Keratinocyte (primary cell): ENCODE data around the gene MPZL2. TPM values are rescaled to one million over a fixed set of nuclear protein-coding genes. Genes with fewer than 3 reads are reported as not detected.

Source experiments
- DNase-seq: peaks from one replicate; pipeline ENCODE4 v3.0.0-alpha.2; 2011; ENCODE audit warnings: low read depth, missing footprints, low spot score
- FAIRE-seq: peaks from 2 replicates; lab custom pipeline; 2011; peaks lifted over from hg19 to GRCh38; lab: Jason Lieb, UNC
- H2AFZ ChIP-seq: 2 replicates; pipeline ENCODE4 v1.6.0; 2012; ENCODE audit warnings: low read length, control low read depth, inconsistent platforms; ENCODE audit not compliant: control insufficient read depth
- H3K27ac ChIP-seq: 2 replicates; pipeline ENCODE4 v1.5.1; 2011; ENCODE audit warnings: low read length; ENCODE audit not compliant: control insufficient read depth, insufficient read depth
- H3K27me3 ChIP-seq: 3 replicates; pipeline ENCODE4 v1.6.0; 2011; ENCODE audit warnings: low read length; ENCODE audit not compliant: control insufficient read depth, insufficient read depth; ENCODE audit errors: extremely low read depth
- H3K36me3 ChIP-seq, 2 experiments: 2 replicates in 1 of 2; 3 replicates in 1 of 2; pipeline ENCODE4 v1.5.1; 2011; ENCODE audit warnings: low read length in 2 of 2, mild to moderate bottlenecking in 1 of 2; ENCODE audit not compliant: control insufficient read depth in 2 of 2, insufficient read depth in 2 of 2; ENCODE audit errors: extremely low read depth in 1 of 2
- H3K4me1 ChIP-seq: 3 replicates; pipeline ENCODE4 v1.5.1; 2011; ENCODE audit warnings: low read length; ENCODE audit not compliant: control insufficient read depth, insufficient read depth; ENCODE audit errors: extremely low read depth
- H3K4me2 ChIP-seq: 3 replicates; pipeline ENCODE4 v1.6.0; 2011; ENCODE audit warnings: low read depth, low read length; ENCODE audit not compliant: control insufficient read depth, insufficient read depth; ENCODE audit errors: extremely low read depth
- H3K4me3 ChIP-seq, 3 experiments: fragments of 200-600 bp in 1 of 3; sonication (generic) in 1 of 3; 2 replicates in 2 of 3; 3 replicates in 1 of 3; pipeline ENCODE4 v1.5.1; 2011 to 2016; ENCODE audit warnings: low read length in 3 of 3, mild to moderate bottlenecking in 3 of 3, control low read depth in 2 of 3, inconsistent platforms in 1 of 3, low read depth in 1 of 3, mixed read lengths in 1 of 3, mixed run types in 1 of 3, moderate library complexity in 1 of 3; ENCODE audit not compliant: control insufficient read depth in 2 of 3, insufficient read depth in 2 of 3; ENCODE audit errors: extremely low read depth in 1 of 3
- H3K79me2 ChIP-seq: 2 replicates; pipeline ENCODE4 v1.6.0; 2012; ENCODE audit warnings: low read length; ENCODE audit not compliant: control insufficient read depth, insufficient read depth
- H3K9ac ChIP-seq: 3 replicates; pipeline ENCODE4 v1.6.0; 2011; ENCODE audit warnings: low read length; ENCODE audit not compliant: control insufficient read depth, insufficient read depth; ENCODE audit errors: extremely low read depth
- H3K9me1 ChIP-seq: 3 replicates; pipeline ENCODE4 v1.6.0; 2011; ENCODE audit warnings: low read length; ENCODE audit not compliant: control insufficient read depth, insufficient read depth; ENCODE audit errors: extremely low read depth
- H3K9me3 ChIP-seq: 2 replicates; pipeline ENCODE4 v1.5.1; 2012; ENCODE audit warnings: low read depth, low read length; ENCODE audit not compliant: control insufficient read depth
- H4K20me1 ChIP-seq: 3 replicates; pipeline ENCODE4 v1.6.0; 2011; ENCODE audit warnings: low read length; ENCODE audit not compliant: control insufficient read depth, insufficient read depth; ENCODE audit errors: extremely low read depth
- EZH2 ChIP-seq: IDR thresholded peaks from one replicate; pipeline ENCODE4 v1.6.1; 2012; ENCODE audit warnings: inconsistent platforms, mild to moderate bottlenecking, low read length, moderate library complexity
- dilution Hi-C: fragments of 300-500 bp; cut with MboI; formaldehyde crosslinking; loops from one replicate; pipeline ENCODE4 v1.7.0; 2020; ENCODE audit warnings: low sequenced_read_pairs; ENCODE audit not compliant: extremely low pct_ligation_motif_present
- polyA plus RNA-seq, 5 experiments: library from polyadenylated mRNA; depleted of rRNA in 3 of 5; stranded (reverse) in 3 of 5; stranded (forward) in 1 of 5; unstranded in 1 of 5; fragments of >200 nt; gene quantifications; 1 replicate in 1 of 5; 2 replicates in 3 of 5; 3 replicates in 1 of 5; pipeline versions ENCODE4 v1.2.1 to v1.2.3, GENCODE V29; 2011 to 2012; ENCODE audit warnings: missing spikeins in 2 of 5, low read depth in 1 of 5, low replicate concordance in 1 of 5
- TF ChIP-seq, protein P1 (sequence below), 3 experiments: IDR thresholded peaks in 1 of 3; conservative IDR thresholded peaks in 1 of 3; optimal IDR thresholded peaks in 1 of 3; 2 replicates in 2 of 3; 3 replicates in 1 of 3; pipeline versions ENCODE3 to v1.5.1; 2011; ENCODE audit warnings: low read length in 3 of 3, mild to moderate bottlenecking in 3 of 3, moderate library complexity in 2 of 3, control low read depth in 1 of 3, inconsistent platforms in 1 of 3; ENCODE audit not compliant: insufficient read depth in 2 of 3; ENCODE audit errors: extremely low read depth in 1 of 3

MPZL2 gene
- polyA plus RNA-seq, 1 donor (not counting 4 experiments of a cell fraction or from before 2014, with no cell fraction given) = 225 TPM

GRCh38 chr11:118213201-118213600 is 50.9 kb downstream of the MPZL2 start:
- Histone ChIP-seq H3K4me3 (no peak overlapping the region), H2AFZ (no peak overlapping the region), H3K27ac (no peak overlapping the region), H3K9me3 (no peaks in the 10 kb centered on the region), H3K36me3 (no peaks in the 10 kb centered on the region), H3K9me1 (no peaks in the 10 kb centered on the region), H3K27me3 (peaks cover 7% of the 10 kb centered on the region), H3K4me1 (peaks cover 4% of the 10 kb centered on the region), H4K20me1 (no peaks in the 10 kb centered on the region), H3K9ac (no peak overlapping the region), H3K4me2 (no peak overlapping the region), H3K79me2 (no peaks in the 10 kb centered on the region)
- no peak for TF ChIP-seq EZH2
- TF ChIP-seq, protein P1, sequence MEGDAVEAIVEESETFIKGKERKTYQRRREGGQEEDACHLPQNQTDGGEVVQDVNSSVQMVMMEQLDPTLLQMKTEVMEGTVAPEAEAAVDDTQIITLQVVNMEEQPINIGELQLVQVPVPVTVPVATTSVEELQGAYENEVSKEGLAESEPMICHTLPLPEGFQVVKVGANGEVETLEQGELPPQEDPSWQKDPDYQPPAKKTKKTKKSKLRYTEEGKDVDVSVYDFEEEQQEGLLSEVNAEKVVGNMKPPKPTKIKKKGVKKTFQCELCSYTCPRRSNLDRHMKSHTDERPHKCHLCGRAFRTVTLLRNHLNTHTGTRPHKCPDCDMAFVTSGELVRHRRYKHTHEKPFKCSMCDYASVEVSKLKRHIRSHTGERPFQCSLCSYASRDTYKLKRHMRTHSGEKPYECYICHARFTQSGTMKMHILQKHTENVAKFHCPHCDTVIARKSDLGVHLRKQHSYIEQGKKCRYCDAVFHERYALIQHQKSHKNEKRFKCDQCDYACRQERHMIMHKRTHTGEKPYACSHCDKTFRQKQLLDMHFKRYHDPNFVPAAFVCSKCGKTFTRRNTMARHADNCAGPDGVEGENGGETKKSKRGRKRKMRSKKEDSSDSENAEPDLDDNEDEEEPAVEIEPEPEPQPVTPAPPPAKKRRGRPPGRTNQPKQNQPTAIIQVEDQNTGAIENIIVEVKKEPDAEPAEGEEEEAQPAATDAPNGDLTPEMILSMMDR (optimal IDR thresholded peaks at IDR 0.05 in 1 of 3, IDR thresholded peaks at IDR 0.05 in 1 of 3, conservative IDR thresholded peaks at IDR 0.05 in 1 of 3; ENCODE audit: extremely low read depth in 1 of 3, insufficient read depth in 2 of 3, low read length in 3 of 3) = no peak
- DNase-seq (no peak), FAIRE-seq (no peak)
- dilution Hi-C loops = no loop called here

- dilution Hi-C loops = no loop called here
- H3K79me2 ChIP-seq = no peaks in the 10 kb centered on the region
- no peaks in the 10 kb centered on the region for H3K36me3 ChIP-seq
- FAIRE-seq (no peak), DNase-seq (no peak)
- no peaks in the 10 kb centered on the region for H4K20me1 ChIP-seq
- H2AFZ ChIP-seq = no peak overlapping the region
- H3K9me3 ChIP-seq = no peaks in the 10 kb centered on the region
- peaks cover 7% of the 10 kb centered on the region for H3K4me1 ChIP-seq
- H3K27ac ChIP-seq = no peak overlapping the region
- H3K9ac ChIP-seq = no peak overlapping the region
- no peaks in the 10 kb centered on the region for H3K9me1 ChIP-seq
- TF ChIP-seq, protein P1 (optimal IDR thresholded peaks at IDR 0.05 in 1 of 3, IDR thresholded peaks at IDR 0.05 in 1 of 3, conservative IDR thresholded peaks at IDR 0.05 in 1 of 3; ENCODE audit: extremely low read depth in 1 of 3, insufficient read depth in 2 of 3, low read length in 3 of 3) = no peak
- no peak for TF ChIP-seq EZH2
- no peak overlapping the region for H3K4me3 ChIP-seq
- H3K4me2 ChIP-seq = no peak overlapping the region
- peaks cover 7% of the 10 kb centered on the region for H3K27me3 ChIP-seq
Measured at GRCh38 chr11:118212781-118213191, 51.3 kb downstream of the MPZL2 start.
